Fibroblast of peridontal ligament (primary cell): ENCODE results near the gene TBC1D12.
"Not testable (repeated sequence)": the region's sequence is repeated elsewhere in the genome, so short reads cannot be mapped to it uniquely, and the experiment has no call there.

Experiments
- DNase-seq: peaks from one replicate; pipeline ENCODE4 v3.0.0-alpha.2; 2010; ENCODE audit errors: extremely low read depth

TBC1D12 gene

GRCh38 chr10:94545391-94546048, 143.2 kb downstream of the TBC1D12 start, which contains the start of gene HELLS:
Gene HELLS, plus strand, starts transcription at chr10:94545788. Its CDS starts 134 bp downstream, at chr10:94545922.
- peak; percentile 87 for DNase-seq

- DNase-seq: peak; percentile 26
Observed at GRCh38 chr10:94546049-94546900, 143.9 kb downstream of the TBC1D12 start.

- DNase-seq: peak; percentile 47
Observed at GRCh38 chr10:94546901-94547185, 144.5 kb downstream of the TBC1D12 start.

GRCh38 chr10:94549221-94549620, 146.9 kb downstream of the TBC1D12 start:
- DNase-seq: no peak

- DNase-seq: not testable (repeated sequence)
Observed at GRCh38 chr10:94567714-94568307, 165.5 kb downstream of the TBC1D12 start.

GRCh38 chr10:94571081-94571480, 168.7 kb downstream of the TBC1D12 start:
- no peak for DNase-seq

GRCh38 chr10:94571528-94571927, 169.2 kb downstream of the TBC1D12 start:
- peak; percentile 28 for DNase-seq

- DNase-seq: no peak
Observed at GRCh38 chr10:94578790-94579189, 176.4 kb downstream of the TBC1D12 start.

GRCh38 chr10:94583124-94583523, 180.8 kb downstream of the TBC1D12 start:
- DNase-seq: no peak
